OCI-LY7 (cell line): Measurements from ENCODE around the gene NBEA.

Experiments
- CTCF ChIP-seq: fragments of 200-600 bp; sonication (generic); conservative IDR thresholded peaks from 2 replicates; pipeline ENCODE4 v1.5.1; 2014; ENCODE audit warnings: mild to moderate bottlenecking, antibody characterized with exemption, low read length, moderate library complexity, mixed read lengths
- EZH2phosphoT487 ChIP-seq: fragments of 200-600 bp; sonication (generic); IDR thresholded peaks from 2 replicates; pipeline ENCODE4 v1.6.1; 2018; ENCODE audit warnings: low read depth, borderline replicate concordance, mild to moderate bottlenecking, mixed run types, antibody characterized with exemption, low read length, moderate library complexity, mixed read lengths

GRCh38 chr13:35354882-35355281 is 412.8 kb downstream of the NBEA start:
- TF ChIP-seq CTCF (no peak), EZH2phosphoT487 (no peak)
